GM12865 (cell line): ENCODE data around the gene MEOX1.

Source experiments
- DNase-seq: peaks from one replicate; pipeline ENCODE4 v3.0.0; 2010; ENCODE audit warnings: low read depth
- H3K4me3 ChIP-seq: 2 replicates; pipeline ENCODE4 v1.5.1; 2011; ENCODE audit warnings: mild to moderate bottlenecking, low read depth, low read length, control low read depth
- CTCF ChIP-seq: IDR thresholded peaks from 2 replicates; pipeline ENCODE4 v1.5.1; 2011; ENCODE audit warnings: low read length, control low read depth, low read depth, inconsistent platforms; ENCODE audit not compliant: insufficient read depth; ENCODE audit errors: missing control alignments

MEOX1 gene

GRCh38 chr17:43634591-43635125 lies 27.1 kb downstream of the MEOX1 start:
- TF ChIP-seq CTCF, result no peak
- no peak for DNase-seq
- H3K4me3 ChIP-seq, result no peak overlapping the region

- DNase-seq, result no peak
- no peak overlapping the region for H3K4me3 ChIP-seq
- no peak for TF ChIP-seq CTCF
Measured at GRCh38 chr17:43632221-43632620, 29.5 kb downstream of the MEOX1 start.

GRCh38 chr17:43631429-43631828 lies 30.3 kb downstream of the MEOX1 start:
- H3K4me3 ChIP-seq, result no peak overlapping the region
- no peak for DNase-seq
- no peak for TF ChIP-seq CTCF

- DNase-seq, result no peak
- H3K4me3 ChIP-seq, result no peak overlapping the region
- no peak for TF ChIP-seq CTCF
Measured at GRCh38 chr17:43628089-43628650, 33.6 kb downstream of the MEOX1 start.

- no peak for TF ChIP-seq CTCF
Measured at GRCh38 chr17:43627653-43628052, 34.1 kb downstream of the MEOX1 start.

GRCh38 chr17:43626023-43626422 lies 35.7 kb downstream of the MEOX1 start:
- no peak for DNase-seq
- TF ChIP-seq CTCF, result no peak
- no peak overlapping the region for H3K4me3 ChIP-seq

More at GRCh38 chr17:43627653-43628052, 34.1 kb downstream of the MEOX1 start:
- DNase-seq, result no peak
- H3K4me3 ChIP-seq, result no peak overlapping the region

- no peak overlapping the region for H3K4me3 ChIP-seq
- TF ChIP-seq CTCF, result no peak
- no peak for DNase-seq
Measured at GRCh38 chr17:43625606-43626005, 36.1 kb downstream of the MEOX1 start.
